HG03469 (cell line): ENCODE results near the gene COL9A1.
A peak's percentile ranks its signal among the peaks of the same experiment; 100 is the strongest.

Experiments
- ATAC-seq: cut with Tn5 transposase; IDR thresholded peaks from one replicate; pipeline ENCODE4 v1.9.1; 2021; ENCODE audit warnings: mild to moderate bottlenecking, moderate library complexity, moderate number of reproducible peaks; ENCODE audit not compliant: unreplicated experiment

COL9A1 gene

GRCh38 chr6:70289299-70289698 lies 13.6 kb downstream of the COL9A1 start:
- ATAC-seq: no peak

- ATAC-seq: no peak
Measured at GRCh38 chr6:70286905-70287304, 16.0 kb downstream of the COL9A1 start.

- ATAC-seq: no peak
Measured at GRCh38 chr6:70285201-70285600, 17.7 kb downstream of the COL9A1 start.

GRCh38 chr6:70282919-70283461 lies 19.9 kb downstream of the COL9A1 start:
- ATAC-seq: no peak

- no peak for ATAC-seq
Measured at GRCh38 chr6:70282312-70282918, 20.5 kb downstream of the COL9A1 start.

- ATAC-seq: no peak
Measured at GRCh38 chr6:70281923-70282311, 21.0 kb downstream of the COL9A1 start.

GRCh38 chr6:70280400-70280853 lies 22.5 kb downstream of the COL9A1 start:
- ATAC-seq: no peak

GRCh38 chr6:70277470-70277869 lies 25.4 kb downstream of the COL9A1 start:
- ATAC-seq: no peak

- no peak for ATAC-seq
Measured at GRCh38 chr6:70274338-70274737, 28.5 kb downstream of the COL9A1 start.

- ATAC-seq: no peak
Measured at GRCh38 chr6:70272071-70272470, 30.8 kb downstream of the COL9A1 start.

- peak; percentile 65 for ATAC-seq
Measured at GRCh38 chr6:70270287-70271005, 32.4 kb downstream of the COL9A1 start.

- ATAC-seq: no peak
Measured at GRCh38 chr6:70266142-70266541, 36.7 kb downstream of the COL9A1 start.

GRCh38 chr6:70264306-70264705 lies 38.6 kb downstream of the COL9A1 start:
- no peak for ATAC-seq

GRCh38 chr6:70258483-70258882 lies 44.4 kb downstream of the COL9A1 start:
- no peak for ATAC-seq

- no peak for ATAC-seq
Measured at GRCh38 chr6:70257768-70258273, 45.1 kb downstream of the COL9A1 start.

- no peak for ATAC-seq
Measured at GRCh38 chr6:70254784-70255183, 48.1 kb downstream of the COL9A1 start.

- ATAC-seq: no peak
Measured at GRCh38 chr6:70253923-70254322, 49.0 kb downstream of the COL9A1 start.

- ATAC-seq: no peak
Measured at GRCh38 chr6:70252604-70253003, 50.3 kb downstream of the COL9A1 start.

- ATAC-seq: no peak
Measured at GRCh38 chr6:70246118-70246517, 56.8 kb downstream of the COL9A1 start.

GRCh38 chr6:70241991-70242420 lies 60.9 kb downstream of the COL9A1 start:
- ATAC-seq: no peak

GRCh38 chr6:70241031-70241430 lies 61.9 kb downstream of the COL9A1 start:
- ATAC-seq: no peak

- no peak for ATAC-seq
Measured at GRCh38 chr6:70236343-70236742, 66.5 kb downstream of the COL9A1 start.
